HepG2 (cell line): ENCODE measurements around the gene AGBL3. TPM values are rescaled to one million over a fixed set of nuclear protein-coding genes. Genes with fewer than 3 reads are reported as not detected.
A peak's percentile ranks its signal among the peaks of the same experiment; 100 is the strongest.

Experiments used
- CEBPB ChIP-seq: IDR thresholded peaks from 2 replicates; pipeline ENCODE4 v1.6.1; 2011; ENCODE audit warnings: low read depth, low read length, improper control_type of control experiment, borderline replicate concordance
- DBP ChIP-seq: sonication (generic); formaldehyde crosslinking; IDR thresholded peaks from 2 replicates; pipeline ENCODE4 v1.4.0; 2020; ENCODE audit warnings: missing genetic modification reagents; ENCODE audit errors: not compliant biosample characterization
- EHMT2 ChIP-seq: fragments of 200-600 bp; sonication (generic); IDR thresholded peaks from 2 replicates; pipeline ENCODE4 v1.7.0; 2017; ENCODE audit warnings: antibody characterized with exemption, low read depth, low read length, borderline replicate concordance
- HNF1B ChIP-seq: sonication (generic); formaldehyde crosslinking; IDR thresholded peaks from 2 replicates; pipeline ENCODE4 v1.5.1; 2020; ENCODE audit warnings: mild to moderate bottlenecking, moderate library complexity, missing genetic modification reagents
- IKZF1 ChIP-seq: fragments of 450-650 bp; IDR thresholded peaks from 2 replicates; pipeline ENCODE4 v1.7.1; 2016
- KAT7 ChIP-seq: IDR thresholded peaks from 2 replicates; pipeline ENCODE4 v1.6.1; 2018; ENCODE audit warnings: borderline replicate concordance, missing compliant biosample characterization
- KLF6 ChIP-seq: IDR thresholded peaks from 2 replicates; pipeline ENCODE4 v1.8.0; 2016; ENCODE audit warnings: missing biosample characterization, missing genetic modification reagents
- MATR3 ChIP-seq: sonication (generic); formaldehyde crosslinking; IDR thresholded peaks from 2 replicates; pipeline ENCODE4 v1.4.0; 2020; ENCODE audit warnings: missing genetic modification reagents
- MTA1 ChIP-seq: sonication (generic); formaldehyde crosslinking; IDR thresholded peaks from 2 replicates; pipeline ENCODE4 v1.4.0; 2020; ENCODE audit warnings: missing genetic modification reagents, mild to moderate bottlenecking, borderline replicate concordance
- NFATC3 ChIP-seq: sonication (generic); formaldehyde crosslinking; IDR thresholded peaks from 2 replicates; pipeline ENCODE4 v1.5.1; 2020; ENCODE audit warnings: mild to moderate bottlenecking, missing genetic modification reagents
- NPAS2 ChIP-seq: sonication (generic); formaldehyde crosslinking; IDR thresholded peaks from 2 replicates; pipeline ENCODE4 v1.8.0; 2022; ENCODE audit warnings: mild to moderate bottlenecking, missing genetic modification reagents, borderline replicate concordance
- RARA ChIP-seq: IDR thresholded peaks from 2 replicates; pipeline ENCODE4 v1.6.1; 2016; ENCODE audit warnings: missing genetic modification reagents, missing compliant biosample characterization
- SIN3A ChIP-seq: IDR thresholded peaks from 2 replicates; pipeline ENCODE4 v1.6.1; 2011; ENCODE audit warnings: low read depth, mild to moderate bottlenecking, control low read depth, low read length, borderline replicate concordance
- TBX3 ChIP-seq: fragments of 450-650 bp; IDR thresholded peaks from 2 replicates; pipeline ENCODE4 v1.6.1; 2017; ENCODE audit warnings: antibody characterized with exemption, mild to moderate bottlenecking, inconsistent platforms, borderline replicate concordance
- TCF7L2 ChIP-seq: IDR thresholded peaks from 2 replicates; pipeline ENCODE4 v1.6.1; 2011; ENCODE audit warnings: mild to moderate bottlenecking, low read depth, low read length, moderate library complexity
- TRAFD1 ChIP-seq: sonication (generic); formaldehyde crosslinking; IDR thresholded peaks from 2 replicates; pipeline ENCODE4 v1.5.1; 2020; ENCODE audit warnings: missing genetic modification reagents, mild to moderate bottlenecking, borderline replicate concordance
- XBP1 ChIP-seq: sonication (generic); formaldehyde crosslinking; IDR thresholded peaks from 2 replicates; pipeline ENCODE4 v1.5.0; 2020; ENCODE audit warnings: missing genetic modification reagents
- YEATS4 ChIP-seq: sonication (generic); formaldehyde crosslinking; IDR thresholded peaks from 2 replicates; pipeline ENCODE4 v1.4.0; 2020; ENCODE audit warnings: missing genetic modification reagents, borderline replicate concordance
- ZFX ChIP-seq: sonication (generic); formaldehyde crosslinking; IDR thresholded peaks from 2 replicates; pipeline ENCODE4 v1.4.0; 2020; ENCODE audit warnings: mild to moderate bottlenecking, low read depth, missing genetic modification reagents, moderate library complexity
- ZNF17 ChIP-seq: sonication (generic); formaldehyde crosslinking; IDR thresholded peaks from 2 replicates; pipeline ENCODE4 v1.5.0; 2020; ENCODE audit warnings: mild to moderate bottlenecking, missing genetic modification reagents
- ZNF614 ChIP-seq: IDR thresholded peaks from 2 replicates; pipeline ENCODE4 v1.6.1; 2018; ENCODE audit warnings: missing biosample characterization, missing genetic modification reagents, inconsistent platforms, borderline replicate concordance
- ZNF616 ChIP-seq: sonication (generic); formaldehyde crosslinking; IDR thresholded peaks from 2 replicates; pipeline ENCODE4 v1.5.0; 2020; ENCODE audit warnings: low read depth, mild to moderate bottlenecking, missing genetic modification reagents
- ZNF652 ChIP-seq: IDR thresholded peaks from 2 replicates; pipeline ENCODE4 v1.6.1; 2016; ENCODE audit warnings: low read depth, borderline replicate concordance
- ZNF770 ChIP-seq: sonication (generic); formaldehyde crosslinking; IDR thresholded peaks from 2 replicates; pipeline ENCODE4 v1.5.0; 2020; ENCODE audit warnings: mild to moderate bottlenecking, missing genetic modification reagents
- polyA plus RNA-seq, 8 experiments: library from polyadenylated mRNA; depleted of rRNA in 3 of 8; stranded (reverse) in 7 of 8; unstranded in 1 of 8; fragments of >200 nt; fragmentation: Illumina TruSeq in 4 of 8; extraction: Trizol in 4 of 8; gene quantifications; 2 replicates each; pipeline versions ENCODE4 v1.2.1 to v1.2.3, GENCODE V29; 2011 to 2016; ENCODE audit warnings: low read depth in 4 of 8, missing spikeins in 1 of 8, mixed read lengths in 1 of 8; ENCODE audit not compliant: insufficient read depth in 1 of 8
- total RNA-seq, 5 experiments: library from RNA; depleted of rRNA; stranded (reverse); fragments of >200 nt; fragmentation: Illumina TruSeq; extraction: Trizol; gene quantifications; 2 replicates each; pipeline ENCODE4 v1.2.3, GENCODE V29; 2016; ENCODE audit warnings: low read depth in 1 of 5

The AGBL3 gene
- total and polyA plus RNA-seq, 2 of the 13 experiments (the other 11 are each of a cell fraction or from before 2014, with no cell fraction given): 2.2 to 7.2 TPM

GRCh38 chr7:134991469-134992339 is 5.4 kb downstream of the AGBL3 start (continued):
- TF ChIP-seq MTA1 (CRISPR knock-in tag) (no peak), ZNF17 (CRISPR knock-in tag) (no peak), KLF6 (CRISPR knock-in tag) (no peak), MATR3 (CRISPR knock-in tag) (no peak), EHMT2 (0 out of 2 replicates have a peak, but pooled peaks have one; percentile 60), HNF1B (CRISPR knock-in tag) (no peak), XBP1 (no peak), ZNF652 (CRISPR knock-in tag) (peak; percentile 63; the same call in 1 of the 2 replicates), IKZF1 (no peak), KAT7 (CRISPR knock-in tag) (0 out of 2 replicates have a peak, but pooled peaks have one; percentile 46), TBX3 (no peak), ZFX (CRISPR knock-in tag) (peak; percentile 86), NFATC3 (CRISPR knock-in tag) (no peak), YEATS4 (CRISPR knock-in tag) (no peak), ZNF770 (no peak), CEBPB (peak; percentile 37; the same call in 1 of the 2 replicates), TCF7L2 (no peak), ZNF616 (no peak), ZNF614 (CRISPR knock-in tag) (peak; percentile 47; the same call in 1 of the 2 replicates), TRAFD1 (CRISPR knock-in tag) (no peak), NPAS2 (CRISPR knock-in tag) (no peak), DBP (no peak), SIN3A (no peak; the same call in 1 of the 2 replicates), RARA (CRISPR knock-in tag) (peak; percentile 32)
